Stimulated activated CD4-positive, alpha-beta T cell treated with anti-CD3 and anti-CD28 coated beads, Interleukin-12 subunit alpha, Interleukin-12 subunit beta, amount 100 ng/mL, for 24 hours (primary cell): ENCODE measurements around the gene KRT71.

ENCODE experiments used
- DNase-seq, 2 experiments: peaks; one replicate each; pipeline ENCODE4 v3.0.0-alpha.2; 2020; ENCODE audit warnings: low read depth in 2 of 2

The KRT71 gene

DNA sequence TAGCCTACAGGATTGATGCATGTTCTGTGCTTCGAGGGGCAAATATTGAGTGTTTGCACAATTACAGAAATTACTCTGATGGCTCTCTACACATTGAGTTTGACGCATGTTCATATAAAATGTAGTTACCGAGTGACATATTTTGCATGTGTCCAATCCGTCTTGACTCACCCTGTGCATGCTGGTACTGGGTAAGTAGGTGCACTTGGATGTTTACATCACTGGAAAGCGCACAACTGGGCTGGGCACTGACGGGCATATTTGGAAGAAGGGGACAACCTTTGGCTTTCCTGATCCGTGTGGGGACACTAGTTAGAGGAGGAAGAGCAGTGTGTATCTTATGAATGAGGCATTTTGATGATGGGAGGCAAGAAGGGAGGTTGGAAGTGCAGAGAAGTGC is 55.0 kb downstream of the KRT71 start:
- DNase-seq = no peak

DNA sequence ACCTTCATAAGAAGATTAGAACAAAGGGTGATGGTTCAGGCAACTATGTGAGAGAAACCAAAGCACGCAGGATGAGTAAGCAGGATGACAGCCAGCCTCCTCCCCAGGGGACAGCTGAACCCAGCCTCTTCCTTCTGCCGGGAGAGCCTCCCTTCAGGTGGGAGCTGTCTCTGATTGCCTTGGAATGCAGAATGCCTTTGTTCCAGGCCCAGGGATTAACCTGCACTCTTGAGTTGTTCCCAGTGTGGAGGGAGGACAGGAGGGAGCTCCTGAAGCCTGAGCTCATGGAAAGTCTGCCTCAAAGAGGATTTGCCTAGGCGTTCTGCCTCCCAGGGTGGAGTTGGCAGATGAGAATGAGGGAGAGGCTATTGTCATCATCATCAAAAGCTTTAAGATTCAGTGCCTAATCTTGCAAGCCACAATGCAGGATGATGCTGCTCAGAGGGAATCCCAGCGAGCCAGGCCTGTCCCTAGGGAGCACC is 56.3 kb downstream of the KRT71 start:
- DNase-seq = no peak

DNA sequence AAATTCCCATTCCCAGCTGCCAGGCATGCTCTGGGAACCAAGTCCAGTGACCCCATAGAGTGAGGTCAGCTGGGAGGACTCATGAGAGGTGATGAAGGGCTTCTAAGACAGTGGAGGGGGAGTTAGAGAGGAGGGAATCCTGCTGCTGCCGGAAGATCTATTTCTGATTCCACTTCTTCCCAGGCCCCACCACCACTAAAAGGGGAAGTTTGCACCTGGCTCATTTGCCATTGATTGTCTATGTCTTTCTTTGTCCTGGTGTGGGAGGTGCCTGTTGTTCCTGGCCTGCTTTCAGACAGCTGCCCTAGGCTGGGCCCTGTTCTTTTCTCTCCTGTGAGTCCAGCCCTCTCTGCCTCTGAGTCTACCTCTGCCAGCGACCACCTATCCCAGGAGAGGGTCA is 56.9 kb downstream of the KRT71 start:
- DNase-seq = no peak

DNA sequence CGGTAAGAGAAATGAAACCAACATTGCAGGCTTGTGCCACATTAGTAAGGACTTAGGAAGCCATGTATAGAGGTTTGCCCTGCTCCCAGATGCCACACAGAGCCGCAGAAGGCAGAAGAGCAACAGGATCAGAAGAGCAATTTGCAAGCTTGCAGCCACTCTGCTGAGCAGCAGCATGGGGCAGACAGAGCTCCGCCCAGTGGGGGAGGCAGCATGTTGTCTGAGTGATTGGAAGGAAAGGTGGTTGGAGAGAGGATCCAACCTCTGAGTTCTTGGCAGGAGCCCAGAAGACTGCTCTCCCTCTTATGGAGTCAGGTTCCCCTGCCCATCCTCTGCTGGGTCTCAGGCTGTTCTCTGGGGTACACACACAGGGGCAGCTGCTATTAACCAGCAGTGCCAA is 57.6 kb downstream of the KRT71 start:
- no peak for DNase-seq

DNA sequence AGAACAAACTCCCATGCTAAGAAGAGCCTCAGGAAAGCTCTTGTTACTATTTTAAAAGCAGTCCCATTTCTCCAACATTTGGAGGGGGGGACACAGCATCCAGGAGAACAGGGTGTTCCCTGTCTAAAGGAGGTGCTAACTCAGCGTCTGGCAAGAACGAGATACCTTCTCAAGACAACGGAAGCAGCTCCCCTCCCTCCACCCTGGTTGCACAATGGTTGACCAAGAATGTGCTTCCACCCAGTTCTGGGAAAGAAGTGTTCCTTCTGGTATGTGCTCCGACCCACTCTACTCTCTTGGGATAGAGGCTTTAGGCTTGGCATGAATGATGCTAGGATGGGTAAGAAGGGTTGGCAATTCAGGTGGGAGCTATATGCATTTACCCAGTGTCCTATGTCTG is 58.4 kb downstream of the KRT71 start:
- DNase-seq = no peak

DNA sequence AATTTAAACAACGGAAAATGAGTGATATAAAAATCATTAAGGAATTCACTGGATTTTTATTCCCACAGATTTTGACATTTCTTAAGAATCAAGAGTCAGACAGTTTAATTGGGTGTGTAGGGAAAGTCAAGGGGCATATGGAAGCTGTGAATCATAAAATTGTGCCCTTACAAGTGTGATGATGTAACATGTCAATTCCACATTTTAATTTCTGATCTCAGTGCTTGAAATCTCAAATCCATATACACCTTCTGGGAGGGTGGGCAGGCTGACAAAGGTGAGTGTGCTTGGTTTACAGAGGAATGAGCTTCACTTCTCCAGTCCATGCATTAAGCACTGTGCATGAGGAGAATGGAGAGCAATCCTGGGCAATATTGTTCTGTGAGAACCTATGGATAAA is 58.8 kb downstream of the KRT71 start:
- DNase-seq = no peak
